HG02973 (cell line): ENCODE measurements around the gene MRRF.

Experiments
- ATAC-seq: cut with Tn5 transposase; IDR thresholded peaks from one replicate; pipeline ENCODE4 v1.9.1; 2021; ENCODE audit warnings: moderate library complexity; ENCODE audit not compliant: unreplicated experiment

Gene MRRF

GRCh38 chr9:122228568-122229484 is 35.9 kb upstream of the MRRF start, which contains the start of gene LHX6:
LHX6 (minus strand) TSS chr9:122228957; CDS start chr9:122228740, 217 bp downstream.
- no peak for ATAC-seq

- ATAC-seq: no peak
Measured at GRCh38 chr9:122229485-122229837, 35.2 kb upstream of the MRRF start.

GRCh38 chr9:122232796-122233306 is 31.8 kb upstream of the MRRF start:
- ATAC-seq: no peak

GRCh38 chr9:122234022-122234748 is 30.5 kb upstream of the MRRF start:
- ATAC-seq: no peak

GRCh38 chr9:122236681-122237080 is 28.0 kb upstream of the MRRF start:
- no peak for ATAC-seq

GRCh38 chr9:122239722-122240121 is 25.0 kb upstream of the MRRF start:
- ATAC-seq: no peak

- no peak for ATAC-seq
Measured at GRCh38 chr9:122244349-122244748, 20.3 kb upstream of the MRRF start.

GRCh38 chr9:122246666-122247065 is 18.0 kb upstream of the MRRF start:
- ATAC-seq: no peak

- ATAC-seq: no peak
Measured at GRCh38 chr9:122248448-122248865, 16.2 kb upstream of the MRRF start.

GRCh38 chr9:122251351-122251750 is 13.3 kb upstream of the MRRF start:
- ATAC-seq: no peak

- ATAC-seq: no peak
Measured at GRCh38 chr9:122252796-122253195, 11.9 kb upstream of the MRRF start.

GRCh38 chr9:122254761-122255160 is 9.9 kb upstream of the MRRF start:
- no peak for ATAC-seq

GRCh38 chr9:122256206-122256605 is 8.5 kb upstream of the MRRF start:
- no peak for ATAC-seq

GRCh38 chr9:122258886-122259415 is 5.7 kb upstream of the MRRF start:
- no peak for ATAC-seq

- ATAC-seq: no peak
Measured at GRCh38 chr9:122261469-122261881, 3.2 kb upstream of the MRRF start.

- no peak for ATAC-seq
Measured at GRCh38 chr9:122262073-122262472, 2.6 kb upstream of the MRRF start.

- no peak for ATAC-seq
Measured at GRCh38 chr9:122263699-122264349, 858 bp upstream of the MRRF start.

GRCh38 chr9:122265149-122265915 is 650 bp downstream of the MRRF start:
- peak; percentile 29 for ATAC-seq

GRCh38 chr9:122268041-122268814 is 3.5 kb downstream of the MRRF start:
- ATAC-seq: no peak

GRCh38 chr9:122274055-122274454 is 9.4 kb downstream of the MRRF start:
- no peak for ATAC-seq
